Measurements from ENCODE around the gene IZUMO4.
A peak's percentile ranks its signal among the peaks of the same experiment; 100 is the strongest.

Gene IZUMO4

GRCh38 chr19:2096480-2097202, at the start of gene IZUMO4:
TSS of gene IZUMO4 (plus strand) at chr19:2096915. CDS start at chr19:2096946, 31 bp downstream.
- DNase-seq (ENCODE audit: low read depth in 2 of 2): peak; percentile 100

DNA sequence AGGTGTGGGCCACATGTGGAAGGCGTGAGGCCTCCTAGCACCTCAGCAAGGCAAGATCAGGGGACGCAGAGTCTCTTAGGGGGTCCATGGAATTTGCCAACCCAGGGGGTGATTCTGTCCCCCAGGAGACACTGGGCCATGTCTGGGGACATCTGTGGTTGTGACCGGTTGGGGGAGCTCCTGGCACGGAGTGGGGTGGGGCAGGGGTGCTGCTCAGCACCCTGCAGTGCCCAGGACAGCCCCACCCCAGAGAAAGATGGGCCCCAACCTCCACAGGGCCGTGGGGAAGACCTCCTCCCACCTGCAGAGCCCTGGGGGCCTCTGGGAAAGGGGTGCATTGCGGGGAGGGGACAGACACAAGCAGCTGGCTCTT, 49.7 kb upstream of the IZUMO4 start:
- DNase-seq (ENCODE audit: low read depth in 2 of 2): no peak

DNA sequence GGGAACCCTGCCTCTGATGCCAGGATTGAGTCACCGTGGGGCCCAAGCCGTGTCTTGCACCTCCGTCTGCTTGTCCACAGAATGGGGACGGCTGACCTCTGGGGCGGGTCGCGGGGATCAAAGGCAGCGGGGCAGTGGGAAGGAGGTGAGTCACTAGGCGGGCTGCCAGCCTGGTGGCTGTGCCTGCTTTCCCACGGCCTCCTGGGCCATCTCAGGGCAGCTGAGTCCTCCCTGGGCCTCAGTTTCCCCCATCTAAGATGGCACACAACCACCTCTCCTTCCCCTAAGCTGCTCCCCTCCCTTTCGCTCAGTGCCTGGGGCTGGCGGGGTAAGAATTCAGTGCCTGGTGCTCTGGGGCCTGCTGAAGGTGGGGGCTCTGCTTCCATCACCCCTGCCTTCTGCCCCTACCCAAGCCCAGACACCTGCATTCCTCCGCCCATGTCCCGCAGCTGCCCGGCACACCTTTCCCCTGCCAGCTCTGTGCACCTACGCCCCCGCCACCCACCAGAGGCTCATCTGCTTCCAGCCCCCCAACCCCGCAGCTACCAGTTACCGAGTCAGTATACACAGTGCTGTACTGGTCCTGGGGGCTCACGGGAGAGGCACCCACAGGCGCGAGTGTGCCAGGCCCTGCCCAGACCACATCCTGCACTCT, 49.1 kb upstream of the IZUMO4 start:
- DNase-seq (ENCODE audit: low read depth in 2 of 2): no peak

- no peak for DNase-seq (ENCODE audit: low read depth in 2 of 2)
Observed at GRCh38 chr19:2048104-2048958, 48.4 kb upstream of the IZUMO4 start.

GRCh38 chr19:2048959-2049740, 47.6 kb upstream of the IZUMO4 start:
- no peak for DNase-seq (ENCODE audit: low read depth in 2 of 2)

- DNase-seq (ENCODE audit: low read depth in 2 of 2): no peak
Observed at GRCh38 chr19:2049741-2050348, 46.9 kb upstream of the IZUMO4 start.

- DNase-seq (ENCODE audit: low read depth in 2 of 2): no peak
Observed at GRCh38 chr19:2050349-2050990, 46.2 kb upstream of the IZUMO4 start.

- peak; percentile 90 to 93 for DNase-seq (ENCODE audit: low read depth in 2 of 2)
Observed at GRCh38 chr19:2050991-2051772, 45.5 kb upstream of the IZUMO4 start, which contains the start of gene MKNK2. TSS of gene MKNK2 (minus strand) at chr19:2051244. CDS start at chr19:2050851, 393 bp downstream.

DNA sequence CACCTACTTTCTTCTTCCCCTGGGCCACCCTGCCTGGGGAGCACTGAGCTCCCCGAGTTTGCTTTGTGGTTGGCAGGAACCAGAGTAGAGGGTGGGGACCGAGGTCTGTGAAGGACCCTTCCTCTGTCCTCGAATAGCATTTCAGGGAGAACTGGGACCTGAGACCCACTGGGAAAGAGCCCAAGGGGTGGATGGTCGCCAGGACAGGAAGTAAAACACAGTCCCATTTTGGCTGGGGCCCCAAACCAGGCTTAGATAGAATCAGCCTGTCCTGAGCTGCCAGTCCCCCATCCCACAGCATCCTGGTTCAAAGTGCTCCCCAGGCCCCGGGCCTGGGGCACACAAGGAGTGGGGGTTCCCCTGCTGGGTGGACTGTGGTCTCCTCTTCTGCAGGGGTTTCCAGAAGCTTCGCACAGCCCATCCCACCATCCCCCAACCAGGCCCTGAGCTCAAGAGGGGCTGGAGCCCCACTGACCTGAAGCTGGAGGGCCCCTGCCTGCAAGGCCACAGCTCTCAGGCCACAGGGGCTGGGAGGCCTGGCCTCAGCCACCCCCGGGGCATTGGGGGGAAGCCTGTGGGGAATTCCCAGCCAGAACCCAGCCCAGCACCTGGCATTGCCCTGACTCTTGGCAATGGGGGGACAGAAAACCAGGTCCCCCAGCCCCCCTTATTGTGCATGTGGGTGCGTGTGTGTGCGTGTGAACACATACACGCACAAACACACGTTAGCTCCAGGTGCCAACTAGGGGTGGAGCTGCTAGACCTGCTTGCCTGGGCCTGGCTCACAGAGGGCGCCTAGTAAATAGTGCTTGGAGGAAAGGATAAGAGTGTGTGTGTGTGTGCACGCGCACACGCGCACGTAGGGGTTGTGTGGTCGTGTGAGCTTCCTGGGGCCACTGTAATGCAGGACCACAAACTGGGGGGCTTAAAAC, 44.7 kb upstream of the IZUMO4 start:
- no peak for DNase-seq (ENCODE audit: low read depth in 2 of 2)

DNA sequence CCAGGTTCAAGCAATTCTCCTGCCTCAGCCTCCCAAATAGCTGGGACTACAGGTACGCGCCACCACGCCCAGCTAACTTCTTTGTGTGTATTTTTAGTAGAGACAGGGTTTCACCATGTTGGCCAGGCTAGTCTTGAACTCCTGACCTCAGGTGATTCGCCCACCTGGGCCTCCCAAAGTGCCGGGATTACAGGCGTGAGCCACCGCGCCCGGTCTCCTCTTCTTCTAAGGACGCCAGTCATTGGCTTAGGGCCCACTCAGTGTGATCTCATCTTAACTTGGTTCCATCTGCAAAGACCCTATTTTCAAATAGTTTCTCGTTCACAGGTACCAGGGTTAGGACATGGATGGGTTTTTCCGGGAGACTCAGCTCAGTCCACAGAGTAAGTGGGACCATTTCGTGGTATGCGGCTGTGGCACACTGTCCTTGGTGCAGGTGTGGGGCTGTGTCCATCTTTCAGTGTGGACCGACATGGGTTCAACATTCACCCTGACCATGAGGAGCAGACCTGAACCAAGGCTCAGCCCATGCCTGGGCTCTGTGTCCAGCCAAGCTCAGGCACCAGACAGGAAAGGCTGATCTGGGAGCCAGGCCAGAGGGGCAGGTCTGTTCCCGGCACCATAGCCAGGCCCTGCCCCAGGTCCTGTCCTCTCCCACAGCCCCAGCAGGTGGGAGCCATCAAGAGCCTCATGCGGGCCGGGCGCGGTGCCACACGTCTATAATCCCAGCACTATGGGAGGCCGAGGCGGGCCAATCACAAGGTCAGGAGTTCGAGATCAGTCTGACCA, 42.9 kb upstream of the IZUMO4 start:
- DNase-seq (ENCODE audit: low read depth in 2 of 2): no peak

DNA sequence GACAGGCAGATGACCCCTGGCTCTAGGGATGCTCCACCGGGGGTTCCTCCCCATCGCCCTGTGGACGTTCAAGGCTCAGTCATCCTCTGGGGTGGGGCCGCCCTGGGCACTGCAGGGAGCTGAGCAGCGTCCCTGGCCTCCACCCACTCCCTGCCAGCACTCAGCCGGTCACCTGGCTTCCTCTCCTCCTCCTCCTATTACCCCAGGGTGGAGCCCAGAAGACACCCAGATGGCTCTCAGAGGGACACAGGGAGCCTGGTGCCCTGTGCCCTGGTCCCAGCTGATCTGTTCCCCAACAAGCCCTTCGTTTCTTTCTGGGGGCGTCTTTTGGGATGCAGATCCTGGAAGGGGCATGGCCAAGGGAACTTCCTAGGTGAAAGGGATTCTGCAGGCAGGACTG, 42.0 kb upstream of the IZUMO4 start:
- no peak for DNase-seq (ENCODE audit: low read depth in 2 of 2)

DNA sequence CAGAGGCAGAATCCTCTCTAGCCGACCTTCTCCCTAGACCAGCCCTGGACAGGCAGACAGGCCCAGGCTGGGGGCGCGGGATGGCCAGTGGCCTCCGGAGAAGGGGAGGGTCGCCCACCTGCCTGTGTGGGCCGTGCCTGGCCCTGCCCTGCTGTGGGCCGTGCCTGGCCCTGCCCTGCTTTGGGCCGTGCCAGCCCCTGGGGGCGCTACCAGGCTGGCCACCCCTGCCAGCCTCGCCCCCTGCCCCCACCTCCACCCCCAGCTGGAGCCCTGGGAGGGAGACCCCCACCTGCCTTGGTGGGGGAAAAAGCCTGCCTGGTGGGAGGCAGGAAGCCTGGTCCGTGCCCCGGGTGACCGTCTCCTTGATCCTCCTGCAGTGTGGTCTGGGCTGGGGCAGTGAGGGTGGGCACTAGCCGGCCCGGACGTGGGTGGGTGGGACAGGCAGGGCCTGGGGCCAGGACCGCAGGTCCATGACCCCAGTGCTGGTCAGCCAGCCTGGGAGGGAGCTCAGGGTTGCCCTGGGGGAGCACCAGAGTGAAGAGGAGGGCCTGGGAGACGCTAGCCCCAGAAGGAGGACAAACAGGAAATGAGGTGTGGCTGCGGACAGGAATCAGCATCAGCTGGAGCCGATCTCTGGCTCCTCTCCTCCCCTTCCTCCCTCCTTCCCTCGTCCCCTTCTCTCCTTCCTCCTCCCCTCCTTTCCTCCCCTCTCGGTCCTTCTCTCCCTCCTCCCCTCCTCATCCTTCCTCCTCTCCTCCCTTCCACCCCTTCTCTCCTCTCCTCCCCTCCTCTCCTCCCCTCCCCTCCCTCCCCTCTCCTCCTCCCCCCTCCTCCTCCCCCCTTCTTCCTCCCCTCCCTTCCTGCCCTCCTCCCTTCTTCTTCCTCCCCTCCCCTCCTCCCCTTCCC, 40.5 kb upstream of the IZUMO4 start:
- DNase-seq (ENCODE audit: low read depth in 2 of 2): no peak

DNA sequence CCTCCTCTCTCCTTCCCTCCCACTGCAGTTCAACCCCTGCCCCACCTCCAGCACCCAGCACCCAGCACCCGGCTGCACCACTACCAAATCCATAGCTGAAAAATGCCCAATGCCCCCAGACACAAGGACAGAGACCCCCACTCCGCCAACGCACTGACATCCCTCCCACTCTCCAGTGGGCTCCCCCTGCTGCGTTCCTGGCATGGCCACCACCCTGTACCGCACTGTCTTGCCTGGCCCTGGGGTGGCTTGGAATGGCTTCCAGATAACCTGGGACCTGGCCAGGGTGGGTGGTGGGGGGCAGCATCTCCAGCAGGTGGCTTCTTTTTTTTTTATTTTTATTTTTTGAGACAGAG, 39.9 kb upstream of the IZUMO4 start:
- DNase-seq (ENCODE audit: low read depth in 2 of 2): no peak

GRCh38 chr19:2057484-2058469, 38.9 kb upstream of the IZUMO4 start:
- DNase-seq (ENCODE audit: low read depth in 2 of 2): no peak

DNA sequence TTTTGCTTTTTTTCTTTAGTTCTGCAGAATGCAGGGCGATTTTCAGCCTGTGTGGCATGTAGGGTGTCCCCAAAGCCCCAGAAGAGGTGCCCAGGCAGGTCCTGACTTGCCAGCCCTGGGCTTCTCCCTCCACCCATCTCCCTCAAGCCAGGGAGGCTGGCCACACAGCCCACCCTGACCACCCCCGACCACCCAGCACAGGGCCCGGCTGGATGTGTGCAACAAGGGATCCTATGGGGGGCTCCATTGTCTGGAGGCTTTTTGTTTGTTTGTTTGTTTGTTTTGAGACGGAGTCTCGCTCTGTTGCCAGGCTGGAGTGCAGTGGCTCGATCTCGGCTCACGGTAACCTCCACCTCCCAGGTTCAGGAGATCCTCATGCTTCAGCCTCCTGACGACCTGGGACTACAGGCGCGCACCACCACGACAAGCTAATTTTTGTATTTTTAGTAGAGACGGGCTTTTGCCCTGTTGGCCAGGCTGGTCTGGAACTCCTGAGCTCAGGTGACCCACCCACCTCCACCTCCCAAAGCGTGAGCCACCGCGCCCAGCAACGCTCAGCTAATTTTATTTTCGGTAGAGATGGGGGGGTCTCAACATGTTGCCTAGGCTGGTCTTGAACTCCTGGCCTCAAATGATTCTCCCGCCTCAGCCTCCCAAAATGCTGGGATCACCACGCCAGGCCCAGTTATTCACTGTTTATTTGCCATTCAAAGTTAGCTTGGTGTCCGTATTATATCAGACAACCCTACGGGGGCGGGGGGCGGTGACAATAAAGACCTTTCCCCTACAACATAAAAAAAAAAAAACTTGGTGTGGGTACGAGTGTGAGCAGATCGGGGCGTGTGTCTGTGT, 37.9 kb upstream of the IZUMO4 start:
- no peak for DNase-seq (ENCODE audit: low read depth in 2 of 2)

Measured in activated CD8-positive, alpha-beta memory T cell treated with anti-CD3 and anti-CD28 coated beads for 4 hours (primary cell).